Measurements from ENCODE around the gene ZNF460.
A peak's percentile ranks its signal among the peaks of the same experiment; 100 is the strongest.

The ZNF460 gene

DNA sequence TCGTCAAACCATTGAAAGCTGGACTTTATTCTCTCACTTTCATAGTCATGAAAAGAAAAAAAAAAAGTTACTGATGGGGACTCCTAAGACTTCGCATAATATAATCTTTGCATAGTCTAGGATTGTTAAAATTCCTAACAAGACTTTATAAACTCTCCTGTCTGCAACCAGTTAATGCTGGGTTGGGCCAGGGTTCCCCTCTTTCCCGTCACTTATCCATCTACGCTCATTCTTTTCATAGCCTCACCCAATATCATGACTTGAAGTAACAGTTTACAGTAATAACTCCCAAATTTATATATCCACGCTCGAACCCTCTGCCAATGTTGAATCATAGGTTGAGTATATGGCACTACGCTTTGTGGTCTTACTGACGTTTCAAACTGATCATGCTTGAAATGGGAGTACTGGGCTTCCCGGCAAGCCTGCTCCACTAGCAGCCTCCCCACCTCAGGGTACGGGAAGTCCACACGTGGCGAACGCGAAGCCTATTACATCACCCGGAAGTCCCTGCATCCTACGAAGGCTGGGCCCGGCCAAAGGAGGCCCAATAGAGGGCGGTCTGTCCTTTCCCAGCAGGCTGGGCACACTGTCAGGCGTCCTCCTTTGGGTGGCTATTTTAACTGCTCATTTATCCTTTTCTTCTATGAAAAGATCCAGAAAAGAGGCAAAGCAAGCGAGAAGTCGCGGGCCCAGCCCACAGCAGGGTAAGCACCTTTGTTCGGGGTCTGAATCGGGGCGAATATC lies 694 bp upstream of the ZNF460 start:
- peak; percentile 96 for DNase-seq (ENCODE audit: low read depth, low spot score)

DNA sequence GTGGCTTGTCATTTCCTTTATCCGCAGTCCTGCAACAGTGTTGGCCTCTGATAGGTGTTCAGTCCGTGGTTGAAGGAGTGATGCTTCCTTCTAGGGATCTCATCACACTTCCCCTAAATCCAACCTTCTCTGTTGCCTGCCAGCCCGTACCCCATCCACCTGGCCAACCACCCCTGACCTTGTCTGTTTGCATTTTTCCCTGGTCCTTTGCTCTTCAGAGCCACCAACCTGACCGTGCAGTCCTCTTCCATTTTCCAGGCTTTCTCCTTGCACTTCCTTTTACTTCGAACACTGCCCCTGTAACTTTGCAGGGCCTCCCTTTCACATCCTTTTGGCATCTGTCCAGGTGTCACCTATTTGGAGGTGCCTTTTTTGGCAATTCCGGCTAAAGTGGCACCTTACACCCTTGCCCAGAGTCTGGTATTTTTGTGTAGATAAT lies 696 bp downstream of the ZNF460 start:
- DNase-seq (ENCODE audit: low read depth, low spot score): peak; percentile 21

DNA sequence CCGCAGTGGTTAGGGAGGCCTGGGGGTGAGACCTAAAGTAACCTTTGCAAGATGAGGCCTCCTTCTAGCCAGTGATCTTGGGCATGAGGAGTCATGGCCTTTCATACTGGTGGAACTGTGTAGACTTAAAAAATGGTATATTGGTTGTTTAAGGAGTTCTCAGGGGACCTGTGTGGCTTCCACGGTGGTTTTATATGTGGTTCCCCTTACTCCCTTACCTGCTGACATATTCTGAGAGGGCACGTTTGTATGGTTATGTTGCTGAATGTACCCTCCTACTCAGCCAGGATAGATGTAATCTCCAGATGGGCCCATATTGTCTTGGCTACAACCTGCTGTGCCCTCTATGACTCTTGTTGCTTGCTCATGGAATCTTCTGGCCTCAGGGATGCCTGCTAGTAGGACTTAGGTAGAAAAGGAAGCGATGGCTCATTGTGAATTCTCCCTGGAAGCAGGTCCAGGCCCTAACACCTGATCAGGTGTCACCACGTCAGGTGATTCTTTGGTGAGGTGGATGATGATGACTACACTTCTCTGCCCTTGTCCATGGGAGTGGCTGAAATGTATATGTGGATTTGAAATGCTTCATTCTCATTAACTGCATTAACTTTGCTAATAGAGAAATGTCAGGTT lies 1.8 kb downstream of the ZNF460 start:
- no peak for DNase-seq (ENCODE audit: low read depth, low spot score)

DNA sequence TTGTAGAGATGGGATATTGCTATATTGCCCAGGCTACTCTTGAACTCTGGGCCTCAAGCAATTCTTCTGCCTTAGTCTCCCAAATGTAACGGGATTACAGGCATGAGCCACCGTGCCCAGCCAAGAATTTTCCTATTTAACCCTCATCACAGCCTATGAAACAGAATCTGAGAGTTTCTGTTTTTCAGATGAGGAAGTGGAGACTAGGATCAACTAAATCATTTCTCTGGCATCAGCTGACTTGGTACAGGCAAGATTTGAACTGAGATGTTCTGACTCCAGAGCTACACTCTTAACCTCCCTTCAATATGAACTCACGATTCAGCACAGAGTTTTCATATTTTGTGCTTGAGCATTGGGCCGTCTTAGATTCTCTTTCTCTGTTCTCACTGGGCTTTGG lies 8.1 kb downstream of the ZNF460 start:
- no peak for DNase-seq (ENCODE audit: low read depth, low spot score)

DNA sequence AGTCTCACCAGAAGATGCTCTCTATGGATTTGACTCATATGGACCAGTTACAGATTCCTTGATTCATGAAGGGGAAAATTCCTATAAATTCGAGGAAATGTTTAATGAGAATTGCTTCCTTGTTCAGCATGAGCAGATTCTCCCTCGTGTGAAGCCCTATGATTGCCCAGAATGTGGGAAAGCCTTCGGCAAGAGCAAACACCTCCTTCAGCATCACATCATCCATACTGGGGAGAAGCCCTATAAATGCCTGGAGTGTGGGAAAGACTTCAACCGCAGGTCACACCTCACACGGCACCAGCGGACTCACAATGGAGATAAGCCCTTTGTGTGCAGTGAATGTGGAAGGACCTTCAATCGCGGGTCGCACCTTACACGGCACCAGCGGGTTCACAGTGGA lies 10.7 kb downstream of the ZNF460 start:
- no peak for DNase-seq (ENCODE audit: low read depth, low spot score)

DNA sequence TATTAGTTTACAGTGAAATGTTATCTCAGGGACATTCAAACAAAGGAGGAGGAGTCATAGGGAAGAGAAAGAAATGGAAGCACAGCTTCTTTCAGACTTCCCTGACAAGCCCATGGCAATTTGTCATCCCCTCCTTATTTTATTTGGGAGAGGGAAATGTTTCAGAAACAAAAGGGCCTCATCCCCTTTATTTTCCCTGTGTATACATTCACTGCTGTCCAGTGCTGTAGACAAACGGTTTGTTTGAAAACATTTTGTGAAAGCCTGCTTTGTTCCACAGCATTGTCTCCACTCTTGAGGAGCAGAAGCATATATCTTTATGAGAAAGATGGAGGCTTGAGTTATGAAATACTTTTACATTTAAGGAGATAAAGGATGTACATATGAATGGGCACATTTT lies 12.3 kb downstream of the ZNF460 start:
- no peak for DNase-seq (ENCODE audit: low read depth, low spot score)

DNA sequence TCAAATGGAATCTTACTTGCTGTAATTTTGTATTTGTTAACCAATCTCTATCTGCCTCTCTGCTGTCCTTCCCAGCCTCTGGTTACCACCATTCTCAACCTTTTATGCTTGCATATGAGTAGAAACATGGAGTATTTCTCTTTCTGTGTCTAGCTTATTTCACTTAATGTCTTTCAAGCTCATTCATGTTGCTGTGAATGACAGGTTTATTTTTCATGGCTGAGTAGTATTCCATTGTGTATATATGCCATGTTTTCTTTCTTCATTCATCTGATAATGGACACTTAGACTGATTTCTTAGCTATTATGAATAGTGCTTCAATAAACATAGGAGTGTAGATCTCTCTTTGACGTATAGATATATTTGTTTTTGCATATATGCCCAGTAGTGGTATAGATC lies 13.4 kb downstream of the ZNF460 start:
- no peak for DNase-seq (ENCODE audit: low read depth, low spot score)

DNA sequence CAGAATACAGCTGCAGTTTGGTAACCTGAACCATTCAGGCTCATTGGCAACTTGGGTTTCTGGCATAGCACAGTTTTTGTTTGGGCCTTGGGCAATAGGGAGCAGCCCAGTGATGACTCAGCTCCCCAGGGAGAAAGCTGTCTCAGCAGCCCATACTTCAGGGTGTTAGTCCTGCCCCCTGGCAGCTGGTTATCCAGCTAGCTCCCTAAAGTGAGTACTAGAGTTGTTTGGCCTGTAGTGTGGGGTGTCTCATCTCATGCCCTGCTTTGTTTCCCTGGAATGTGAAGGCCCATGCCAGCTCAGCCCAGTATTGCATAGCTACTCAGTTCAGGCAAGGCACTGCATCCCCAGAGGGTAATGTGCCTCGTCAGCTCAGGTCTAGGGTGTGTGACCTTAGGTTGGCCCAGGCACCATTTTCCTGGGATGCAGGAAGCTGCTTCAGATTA lies 21.8 kb downstream of the ZNF460 start:
- DNase-seq (ENCODE audit: low read depth, low spot score): peak; percentile 37

DNA sequence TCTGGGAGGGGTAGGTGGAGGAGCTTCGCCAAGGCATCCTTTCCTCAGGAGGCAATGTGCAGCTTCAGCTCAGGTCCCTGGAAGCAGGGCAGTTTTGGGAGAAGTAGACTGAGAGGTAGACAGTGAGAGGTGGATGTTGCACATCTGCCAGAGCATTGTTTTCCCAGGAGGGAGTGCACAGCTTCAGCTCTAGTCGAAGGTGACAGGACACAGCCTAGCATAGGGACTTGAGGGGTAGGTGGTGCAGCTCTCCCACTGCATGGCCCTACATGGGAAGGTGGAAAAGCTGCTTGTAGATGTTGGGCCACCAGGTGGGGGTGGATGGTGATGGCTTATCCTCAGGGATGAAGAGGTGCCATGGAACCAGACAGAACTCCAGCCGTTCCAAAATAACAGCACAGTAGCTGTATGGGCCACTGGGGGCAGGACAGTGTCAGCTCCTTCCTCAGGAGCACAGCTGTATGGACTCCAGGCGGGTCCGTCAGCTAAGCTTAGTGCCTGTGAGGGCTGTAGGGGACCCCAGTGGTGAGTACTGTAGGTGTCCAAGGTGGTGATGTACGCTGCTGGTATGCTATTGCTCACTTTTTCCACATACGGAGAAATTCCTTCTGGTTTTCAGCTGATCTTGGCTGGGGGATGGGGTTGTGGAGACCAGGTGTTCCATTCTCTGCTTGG lies 22.6 kb downstream of the ZNF460 start:
- peak; percentile 30 for DNase-seq (ENCODE audit: low read depth, low spot score)

DNA sequence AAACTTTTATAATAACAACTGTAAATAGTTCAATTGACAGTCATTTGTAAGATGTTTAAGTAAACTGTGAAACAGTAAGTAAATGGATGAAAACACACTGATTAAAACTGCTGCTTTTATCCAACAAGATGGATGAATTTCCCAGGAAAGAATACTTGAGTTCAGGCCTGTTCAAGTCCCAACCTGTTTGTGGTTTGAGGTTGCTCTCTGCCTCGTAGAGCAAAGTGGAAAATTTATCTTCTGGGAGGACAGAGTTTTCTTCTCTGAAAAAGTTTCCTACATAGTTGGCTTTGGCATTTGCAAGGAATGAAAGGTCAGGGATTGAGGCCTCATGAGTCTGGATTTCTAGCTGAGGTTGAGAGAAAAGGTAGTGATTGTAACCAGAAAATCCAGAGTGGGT lies 24.8 kb downstream of the ZNF460 start:
- DNase-seq (ENCODE audit: low read depth, low spot score): no peak

DNA sequence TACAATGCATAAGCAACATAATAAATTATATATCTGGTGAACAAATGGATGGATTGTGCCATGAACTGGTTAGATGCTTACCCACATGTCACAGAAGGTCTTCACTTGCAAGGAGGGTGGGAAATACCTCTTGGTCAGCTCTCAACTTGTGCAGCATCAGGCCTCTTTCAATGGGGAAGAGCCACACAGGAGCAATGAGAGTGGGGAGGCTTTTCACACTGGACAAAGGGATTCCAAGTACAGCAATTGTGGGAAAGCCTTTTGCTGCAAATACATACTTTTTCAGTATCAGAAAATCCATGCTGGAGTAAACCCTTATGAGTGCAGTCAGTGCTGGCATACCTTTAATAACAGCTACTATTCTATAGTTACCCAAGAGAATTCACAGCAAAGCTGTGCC lies 28.2 kb downstream of the ZNF460 start:
- DNase-seq (ENCODE audit: low read depth, low spot score): no peak

DNA sequence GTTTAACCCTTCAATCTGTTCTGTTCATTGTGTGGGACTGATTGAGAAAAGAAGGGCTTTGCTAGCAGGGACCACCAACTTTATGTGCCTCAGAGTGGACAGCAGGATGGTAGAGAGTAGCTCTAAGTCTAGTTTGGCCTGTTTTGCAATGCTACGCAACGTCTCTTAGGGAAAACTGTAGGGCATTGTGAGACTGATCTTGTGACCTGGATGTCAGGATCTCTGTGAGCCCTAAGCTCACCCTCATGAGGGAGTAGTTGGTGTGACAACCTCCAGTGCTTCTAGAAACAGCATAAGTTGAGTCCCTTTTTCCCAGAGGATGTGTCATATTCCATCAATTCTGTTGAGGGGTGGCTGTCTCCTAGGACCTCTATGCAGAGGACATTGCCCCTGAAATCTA lies 30.5 kb downstream of the ZNF460 start:
- DNase-seq (ENCODE audit: low read depth, low spot score): no peak

DNA sequence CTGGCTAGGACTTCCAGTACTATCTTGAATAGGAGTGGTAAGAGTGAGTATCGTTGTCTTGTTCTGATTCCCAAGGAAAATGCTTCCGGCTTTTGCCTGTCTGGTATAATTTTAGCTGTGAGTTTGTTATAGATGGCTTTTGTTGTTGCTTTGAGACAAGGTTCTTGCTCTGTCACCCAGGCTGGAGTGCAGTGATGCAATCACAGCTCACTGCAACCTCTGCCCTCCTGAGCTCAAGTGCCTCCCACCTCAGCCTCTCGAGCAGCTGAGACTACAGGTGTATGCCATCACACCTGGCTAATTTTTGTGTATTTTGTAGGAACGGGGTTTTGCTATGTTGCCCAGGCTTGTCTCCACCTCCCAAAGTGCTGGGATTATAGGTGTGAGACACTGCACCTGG lies 33.9 kb downstream of the ZNF460 start:
- no peak for DNase-seq (ENCODE audit: low read depth, low spot score)

DNA sequence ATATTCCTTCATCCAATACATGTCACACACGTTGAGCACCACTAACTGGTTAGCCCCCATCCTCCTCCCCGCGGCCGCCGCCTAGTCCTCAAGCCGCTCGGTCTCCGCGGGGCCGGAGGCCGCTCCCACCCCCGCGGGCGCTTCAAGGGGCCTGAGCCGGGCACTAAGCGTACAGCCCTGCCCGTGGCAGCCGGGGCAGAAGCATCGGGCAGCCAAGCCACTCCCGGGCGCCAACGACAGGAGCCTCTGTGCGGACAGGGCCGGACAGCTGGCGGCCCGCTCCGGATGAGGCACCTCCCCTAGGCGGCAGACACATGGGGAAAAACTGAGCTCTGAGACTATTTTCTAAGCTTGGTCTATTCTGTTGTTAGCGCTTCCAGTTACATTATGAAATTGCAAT lies 37.2 kb downstream of the ZNF460 start:
- DNase-seq (ENCODE audit: low read depth, low spot score): peak; percentile 43

DNA sequence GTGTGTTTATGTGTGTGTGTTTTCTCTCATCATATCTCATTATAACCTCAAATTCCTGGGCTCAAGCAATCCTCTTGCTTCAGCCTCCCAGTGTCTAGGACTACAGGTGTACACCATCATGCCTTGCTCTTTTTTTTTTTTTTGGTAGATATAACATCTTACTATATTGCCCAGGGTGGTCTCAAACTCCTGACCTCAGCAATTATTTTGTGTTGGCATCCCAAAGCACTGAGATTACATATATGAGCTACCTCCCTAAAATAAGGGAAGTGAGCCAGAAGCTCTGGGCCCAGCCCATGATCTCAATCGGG lies 39.5 kb downstream of the ZNF460 start:
- DNase-seq (ENCODE audit: low read depth, low spot score): no peak

DNA sequence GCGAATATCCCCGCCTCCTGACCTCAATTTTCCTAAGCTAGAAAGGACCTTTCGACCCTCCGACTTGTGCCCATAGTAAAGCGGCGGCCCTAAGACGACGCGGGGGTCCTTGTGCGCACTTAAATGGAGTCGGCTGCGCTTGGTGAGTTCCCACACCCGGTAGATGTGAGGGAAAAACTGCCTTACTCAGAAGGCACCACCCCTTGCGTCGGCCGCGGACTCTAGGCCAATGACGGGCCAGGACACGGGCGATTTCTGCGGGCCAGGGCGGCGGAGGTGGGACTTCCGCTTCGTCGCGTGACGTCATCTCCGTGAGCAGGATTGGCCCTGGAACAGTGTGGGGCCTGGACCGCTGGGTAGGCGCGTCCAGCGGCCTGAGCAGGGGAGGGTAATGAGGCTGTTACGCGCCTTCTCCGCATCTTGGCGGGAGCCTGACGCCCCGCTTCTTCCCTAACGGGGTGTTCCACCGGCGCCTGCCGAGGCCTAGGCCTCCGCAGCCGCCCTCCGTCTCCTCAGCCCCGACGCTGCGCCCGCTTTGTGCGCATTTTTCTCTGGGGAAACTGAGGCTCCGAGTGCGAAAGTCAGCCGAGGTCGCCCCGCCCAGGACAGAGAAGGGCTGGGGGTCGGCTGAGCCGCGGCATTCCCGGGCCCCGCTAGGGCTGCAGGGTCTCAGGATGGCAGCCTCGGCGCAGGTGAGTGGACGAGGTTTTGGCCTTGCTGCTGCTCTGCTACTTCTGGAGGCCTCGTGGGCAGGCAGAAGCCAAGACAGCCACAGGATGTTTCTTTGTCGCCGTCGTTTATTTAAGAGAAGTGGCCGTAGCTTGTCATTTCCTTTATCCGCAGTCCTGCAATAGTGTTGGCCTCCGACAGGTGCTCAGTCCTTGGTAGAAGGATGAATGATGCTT lies 40.1 kb downstream of the ZNF460 start, which contains the start of gene ZNF543:
ZNF543 (plus strand) TSS at position 293 of the 905 bp plus-strand sequence; CDS start at position 675, 382 bp downstream.
- peak; percentile 98 for DNase-seq (ENCODE audit: low read depth, low spot score)

DNA sequence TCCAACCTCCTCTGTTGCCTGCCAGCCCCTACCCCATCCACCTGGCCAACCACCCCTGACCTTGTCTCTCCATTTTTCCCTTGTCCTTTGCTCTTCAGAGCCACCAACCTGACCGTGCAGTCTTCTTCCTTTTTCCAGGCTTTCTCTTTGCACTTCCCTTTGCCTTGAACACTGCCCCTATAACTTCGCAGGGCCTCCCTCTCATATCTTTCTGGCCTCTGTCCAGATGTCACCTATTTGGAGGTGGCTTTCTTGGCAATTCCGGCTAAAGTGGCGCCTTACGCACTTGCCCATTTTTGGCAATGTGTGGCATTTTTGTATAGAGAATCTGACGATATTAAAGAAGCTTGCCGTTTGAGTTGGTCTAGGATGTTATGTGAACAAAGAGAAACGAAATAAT lies 40.8 kb downstream of the ZNF460 start:
- DNase-seq (ENCODE audit: low read depth, low spot score): no peak

DNA sequence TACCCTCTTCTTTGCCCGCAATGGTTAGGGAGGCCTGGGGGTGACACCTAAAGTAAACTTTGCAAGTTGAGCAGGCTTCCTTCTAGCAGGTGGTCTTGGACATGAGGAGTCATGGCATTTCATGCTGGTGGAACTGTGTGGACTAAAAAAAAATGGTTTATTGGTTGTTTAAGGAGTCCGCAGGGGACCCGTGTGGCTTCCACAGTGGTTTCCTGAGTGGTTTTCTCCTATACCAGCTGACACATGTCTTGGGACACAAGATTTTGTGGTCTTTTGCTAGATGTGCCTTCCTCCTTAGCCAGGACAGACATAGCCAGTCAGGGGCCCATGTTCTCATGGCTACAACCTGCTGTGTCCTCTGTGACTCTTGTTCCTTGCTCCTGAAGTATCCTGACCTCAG lies 41.5 kb downstream of the ZNF460 start:
- DNase-seq (ENCODE audit: low read depth, low spot score): no peak

DNA sequence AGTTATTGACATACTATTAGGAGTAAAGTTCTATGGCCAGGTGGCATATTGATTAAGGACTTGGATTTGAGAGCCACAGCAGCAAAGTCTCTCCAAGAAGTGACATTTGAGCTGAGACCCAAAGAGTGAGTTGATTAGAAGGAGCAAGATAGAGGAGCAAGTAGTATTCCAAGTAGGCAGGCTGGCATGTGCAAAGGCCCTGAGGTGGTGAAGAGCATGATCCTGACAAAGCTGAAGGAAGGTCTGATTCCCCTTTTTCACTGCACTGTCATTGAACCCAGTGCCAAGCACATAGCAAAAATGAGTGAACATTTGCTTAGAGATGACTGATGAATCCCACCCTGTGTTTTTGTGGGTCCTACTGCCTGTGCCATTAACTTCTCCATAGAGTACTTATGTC lies 44.7 kb downstream of the ZNF460 start:
- DNase-seq (ENCODE audit: low read depth, low spot score): no peak

DNA sequence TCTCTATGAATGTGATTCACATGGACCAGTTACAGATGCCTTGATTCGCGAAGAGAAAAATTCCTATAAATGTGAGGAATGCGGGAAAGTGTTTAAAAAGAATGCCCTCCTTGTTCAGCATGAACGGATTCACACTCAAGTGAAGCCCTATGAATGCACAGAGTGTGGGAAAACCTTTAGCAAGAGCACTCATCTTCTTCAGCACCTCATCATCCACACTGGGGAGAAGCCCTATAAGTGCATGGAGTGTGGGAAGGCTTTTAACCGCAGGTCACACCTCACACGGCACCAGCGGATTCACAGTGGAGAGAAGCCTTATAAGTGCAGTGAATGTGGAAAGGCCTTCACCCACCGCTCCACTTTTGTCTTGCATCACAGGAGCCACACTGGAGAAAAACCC lies 47.7 kb downstream of the ZNF460 start:
- DNase-seq (ENCODE audit: low read depth, low spot score): no peak

DNA sequence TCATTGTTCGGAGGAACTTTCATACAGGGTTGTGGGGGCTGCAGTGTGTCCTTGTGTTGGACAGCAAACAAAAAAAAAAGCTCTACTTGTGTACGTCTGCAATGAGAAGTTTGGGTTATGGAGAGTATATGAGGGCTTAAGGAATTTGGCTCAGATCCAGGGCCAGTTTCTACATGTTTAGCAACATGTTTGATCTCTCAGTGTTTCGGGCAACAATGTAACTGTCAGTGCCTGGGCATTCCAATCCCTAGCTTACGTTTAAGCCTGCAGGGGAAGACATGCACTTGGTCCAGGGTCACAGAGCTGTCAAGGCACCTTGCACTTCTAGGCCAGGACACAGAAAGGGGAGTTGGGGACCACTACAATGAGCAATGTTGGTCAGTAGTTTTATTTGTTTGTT lies 53.9 kb downstream of the ZNF460 start:
- no peak for DNase-seq (ENCODE audit: low read depth, low spot score)

DNA sequence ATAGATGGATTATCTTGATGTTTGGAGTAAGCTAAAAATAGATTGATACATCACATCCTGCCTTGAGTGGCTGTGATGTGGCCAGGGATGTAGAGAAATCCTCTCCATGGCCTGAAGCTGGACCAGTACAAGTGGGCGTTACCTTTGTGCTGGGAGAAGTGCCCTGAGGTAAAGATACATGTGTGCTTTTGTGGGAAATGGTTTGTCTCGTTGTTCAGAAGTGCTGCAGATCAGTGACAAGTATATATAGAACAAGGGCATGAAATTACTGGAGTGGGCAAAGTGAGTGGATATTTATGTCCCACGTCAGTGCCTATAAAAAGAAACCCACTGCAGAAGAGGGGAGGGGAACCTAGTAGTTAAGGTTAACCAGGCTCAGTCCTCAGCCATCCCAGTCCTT lies 58.6 kb downstream of the ZNF460 start:
- no peak for DNase-seq (ENCODE audit: low read depth, low spot score)

All from ELF-1 (cell line).